Renal pelvis (tissue), 12 donors: ENCODE data around the gene FAM47E. TPM values are rescaled to one million over a fixed set of nuclear protein-coding genes. Genes with fewer than 3 reads are reported as not detected.

Experiments
- DNase-seq: peaks from one replicate; pipeline ENCODE4 v3.0.0-alpha.2; 2013
- long read RNA-seq, 16 experiments: transcript quantifications; one replicate each; lab custom pipeline, GENCODE V29; 2026
- polyA plus RNA-seq, 3 donors: library from polyadenylated mRNA; unstranded; fragments of 120-200 nt; gene quantifications; one replicate each; pipeline ENCODE4 v1.2.1, GENCODE V29; 2013; ENCODE audit not compliant: insufficient read length in 3 of 3

The FAM47E gene
- polyA plus RNA-seq, result 10 to 100 TPM in 1 of 3 donors, 1 to 10 TPM in 2; 6.6 to 10.4 (median 9.3) TPM
- long read RNA-seq, donor 1, partial matches to known transcripts, result 0 of 1 reads
- long read RNA-seq, donor 1, other reads (novel, unspliced or antisense), result 0 of 1 reads
- long read RNA-seq, donor 2, partial matches to known transcripts, result 0 of 1 reads
- long read RNA-seq, donor 2, other reads (novel, unspliced or antisense), result 0 of 1 reads
- long read RNA-seq, donor 3, result 0 reads
- long read RNA-seq, donor 4, result 0 reads
- long read RNA-seq, donor 5, partial matches to known transcripts, result 0 of 1 reads
- long read RNA-seq, donor 5, other reads (novel, unspliced or antisense), result 0 of 1 reads
- long read RNA-seq, donor 6, result 0 reads
- long read RNA-seq, donor 7, result 0 reads
- long read RNA-seq, donor 8, result 0 reads
- long read RNA-seq, donor 9, result 0 reads
- long read RNA-seq, donor 10, result 0 reads
- long read RNA-seq, donor 11, result 0 reads
- long read RNA-seq, donor 12, partial matches to known transcripts, result 0 of 2 reads
- long read RNA-seq, donor 12, other reads (novel, unspliced or antisense), result 0 of 2 reads
- long read RNA-seq, donor 13, result 0 reads
- long read RNA-seq, donor 14, result 0 reads
- long read RNA-seq, donor 15, full-length matches to known transcripts, result 1 of 1 reads
- long read RNA-seq, donor 15, partial matches to known transcripts, result 0 of 1 reads
- long read RNA-seq, donor 15, other reads (novel, unspliced or antisense), result 0 of 1 reads
- long read RNA-seq, donor 16, result 0 reads

GRCh38 chr4:76251441-76252270 is at the start of gene FAM47E:
FAM47E (plus strand) TSS chr4:76251721; CDS start chr4:76251747, 26 bp downstream.
- DNase-seq, result peak; percentile 82

- no peak for DNase-seq
These were observed 48.0 kb upstream of the FAM47E start for GRCh38 chr4:76203541-76203940.

GRCh38 chr4:76204936-76205335 is 46.6 kb upstream of the FAM47E start:
- no peak for DNase-seq

GRCh38 chr4:76205476-76205875 is 46.0 kb upstream of the FAM47E start:
- DNase-seq, result no peak

- no peak for DNase-seq
These were observed 45.1 kb upstream of the FAM47E start for GRCh38 chr4:76206222-76206942.

- DNase-seq, result no peak
These were observed 44.0 kb upstream of the FAM47E start for GRCh38 chr4:76207549-76207948.

- DNase-seq, result peak; percentile 70
These were observed 43.3 kb upstream of the FAM47E start for GRCh38 chr4:76208005-76208765.

- DNase-seq, result no peak
These were observed 41.6 kb upstream of the FAM47E start for GRCh38 chr4:76209881-76210280.

GRCh38 chr4:76210452-76210851 is 41.1 kb upstream of the FAM47E start:
- no peak for DNase-seq

GRCh38 chr4:76211769-76212708 is 39.5 kb upstream of the FAM47E start:
- no peak for DNase-seq

- DNase-seq, result no peak
These were observed 38.6 kb upstream of the FAM47E start for GRCh38 chr4:76212851-76213414.

- peak; percentile 86 for DNase-seq
These were observed 37.9 kb upstream of the FAM47E start, which contains the start of gene SCARB2 for GRCh38 chr4:76213415-76214176. SCARB2 (minus strand) TSS chr4:76213824; CDS start chr4:76213543, 281 bp downstream.

GRCh38 chr4:76214177-76214675 is 37.3 kb upstream of the FAM47E start:
- DNase-seq, result no peak

GRCh38 chr4:76215077-76215476 is 36.4 kb upstream of the FAM47E start:
- DNase-seq, result no peak

GRCh38 chr4:76216524-76216923 is 35.0 kb upstream of the FAM47E start:
- no peak for DNase-seq

- DNase-seq, result no peak
These were observed 34.3 kb upstream of the FAM47E start for GRCh38 chr4:76216975-76217814.
